GM23338 (cell line): ENCODE results near the gene MEF2D. TPM values are rescaled to one million over a fixed set of nuclear protein-coding genes. Genes with fewer than 3 reads are reported as not detected.

Experiments
- ATAC-seq: fragments of 200-7000 bp; cut with Tn5 transposase; 3 replicates; pipeline ENCODE4 v1.9.1; 2020
- DNase-seq: peaks from one replicate; pipeline ENCODE4 v3.0.0-alpha.2; 2015; ENCODE audit warnings: low spot score
- H2AFZ ChIP-seq: fragments of 200-600 bp; sonication (generic); 2 replicates; pipeline ENCODE4 v1.8.0; 2016; ENCODE audit warnings: antibody characterized with exemption, mild to moderate bottlenecking, moderate library complexity
- H3F3A ChIP-seq: fragments of 200-600 bp; sonication (generic); replicated peaks from 2 replicates; pipeline ENCODE4 v1.8.0; 2017; ENCODE audit warnings: antibody characterized with exemption, mixed run types, low read depth
- H3K27ac ChIP-seq: fragments of 200-600 bp; sonication (generic); 2 replicates; pipeline ENCODE4 v1.6.1; 2016; ENCODE audit warnings: low read depth
- H3K27me3 ChIP-seq: fragments of 200-600 bp; sonication (generic); 2 replicates; pipeline ENCODE4 v1.8.0; 2016; ENCODE audit warnings: mild to moderate bottlenecking, mixed run types, moderate library complexity; ENCODE audit not compliant: insufficient read depth
- H3K36me3 ChIP-seq: fragments of 200-600 bp; sonication (generic); 2 replicates; pipeline ENCODE4 v1.8.0; 2016; ENCODE audit warnings: mild to moderate bottlenecking; ENCODE audit not compliant: insufficient read depth
- H3K4me1 ChIP-seq: fragments of 200-600 bp; sonication (generic); 2 replicates; pipeline ENCODE4 v1.8.0; 2016; ENCODE audit warnings: mild to moderate bottlenecking, moderate library complexity; ENCODE audit not compliant: insufficient read depth
- H3K4me2 ChIP-seq: fragments of 200-600 bp; sonication (generic); 2 replicates; pipeline ENCODE4 v1.7.1; 2017; ENCODE audit warnings: mixed run types
- H3K4me3 ChIP-seq: fragments of 200-600 bp; sonication (generic); 2 replicates; pipeline ENCODE4 v1.6.1; 2016; ENCODE audit warnings: mixed run types
- H3K79me2 ChIP-seq: fragments of 200-600 bp; sonication (generic); replicated peaks from 2 replicates; pipeline ENCODE4 v1.8.0; 2017; ENCODE audit warnings: mild to moderate bottlenecking; ENCODE audit not compliant: insufficient read depth
- H3K9me2 ChIP-seq: fragments of 200-600 bp; sonication (generic); 2 replicates; pipeline ENCODE4 v1.8.0; 2017; ENCODE audit not compliant: insufficient read depth
- H4K20me1 ChIP-seq: fragments of 200-600 bp; sonication (generic); replicated peaks from 2 replicates; pipeline ENCODE4 v1.8.0; 2017; ENCODE audit warnings: mild to moderate bottlenecking; ENCODE audit not compliant: insufficient read depth
- H3K27ac Mint-ChIP-seq: 2 replicates; pipeline ENCODE4 v1.8.0; 2020; ENCODE audit warnings: inconsistent platforms, mild to moderate bottlenecking, moderate library complexity, mixed read lengths
- H3K27me3 Mint-ChIP-seq: 3 replicates; pipeline ENCODE4 v1.8.0; 2022; ENCODE audit warnings: low read depth, mild to moderate bottlenecking, moderate library complexity, mixed read lengths, inconsistent platforms; ENCODE audit not compliant: insufficient read depth, poor library complexity
- H3K36me3 Mint-ChIP-seq: 3 replicates; pipeline ENCODE4 v1.8.0; 2021; ENCODE audit warnings: low read depth, mild to moderate bottlenecking, inconsistent platforms, moderate library complexity, mixed read lengths
- H3K4me1 Mint-ChIP-seq: 3 replicates; pipeline ENCODE4 v1.8.0; 2020; ENCODE audit warnings: mild to moderate bottlenecking, inconsistent platforms, mixed read lengths
- H3K4me3 Mint-ChIP-seq: 3 replicates; pipeline ENCODE4 v1.8.0; 2021; ENCODE audit warnings: moderate library complexity, mild to moderate bottlenecking, inconsistent platforms, mixed read lengths
- H3K9me3 Mint-ChIP-seq: 3 replicates; pipeline ENCODE4 v1.8.0; 2020; ENCODE audit warnings: moderate library complexity, mild to moderate bottlenecking, inconsistent platforms, mixed read lengths
- ETS1 ChIP-seq: IDR thresholded peaks from 2 replicates; pipeline ENCODE4 v1.6.1; 2016; ENCODE audit warnings: antibody characterized with exemption
- EZH2 ChIP-seq: fragments of 200-600 bp; sonication (generic); IDR thresholded peaks from one replicate; pipeline ENCODE4 v1.8.0; 2017; ENCODE audit warnings: antibody characterized with exemption, mild to moderate bottlenecking, low read depth; ENCODE audit not compliant: unreplicated experiment
- JUNB ChIP-seq: IDR thresholded peaks from one replicate; pipeline ENCODE4 v1.6.1; 2016; ENCODE audit warnings: antibody characterized with exemption; ENCODE audit not compliant: unreplicated experiment
- NANOG ChIP-seq: IDR thresholded peaks from 2 replicates; pipeline ENCODE4 v1.6.1; 2016; ENCODE audit warnings: antibody characterized with exemption, borderline replicate concordance
- POLR2AphosphoS5 ChIP-seq: IDR thresholded peaks from 2 replicates; pipeline ENCODE4 v1.6.1; 2016; ENCODE audit warnings: antibody characterized with exemption, low read depth
- ZNF331 ChIP-seq: fragments of 250-450 bp; sonication (Bioruptor Pico); IDR thresholded peaks from 2 replicates; pipeline ENCODE4 v1.5.0; 2020; ENCODE audit warnings: low read depth, mild to moderate bottlenecking, moderate library complexity
- polyA plus RNA-seq: library from polyadenylated mRNA; unstranded; fragments of >200 nt; fragmentation: Nextera tagmentation; extraction: Ambion mirVana; gene quantifications from 2 replicates; pipeline ENCODE4 v1.2.1, GENCODE V29; 2016
- total RNA-seq: library from RNA; depleted of rRNA; stranded (reverse); fragments of >200 nt; shearing (Covaris generic); gene quantifications from 2 replicates; pipeline ENCODE4 v1.2.3, GENCODE V29; 2014
- TF ChIP-seq, protein P1 (sequence below): fragments of 250-450 bp; sonication (Bioruptor Pico); IDR thresholded peaks from 2 replicates; pipeline ENCODE4 v1.5.0; 2020; ENCODE audit warnings: mild to moderate bottlenecking, moderate library complexity

The MEF2D gene
- total and polyA plus RNA-seq, 2 experiments from 2014 or later, result 10.6 to 15.5 TPM

DNA sequence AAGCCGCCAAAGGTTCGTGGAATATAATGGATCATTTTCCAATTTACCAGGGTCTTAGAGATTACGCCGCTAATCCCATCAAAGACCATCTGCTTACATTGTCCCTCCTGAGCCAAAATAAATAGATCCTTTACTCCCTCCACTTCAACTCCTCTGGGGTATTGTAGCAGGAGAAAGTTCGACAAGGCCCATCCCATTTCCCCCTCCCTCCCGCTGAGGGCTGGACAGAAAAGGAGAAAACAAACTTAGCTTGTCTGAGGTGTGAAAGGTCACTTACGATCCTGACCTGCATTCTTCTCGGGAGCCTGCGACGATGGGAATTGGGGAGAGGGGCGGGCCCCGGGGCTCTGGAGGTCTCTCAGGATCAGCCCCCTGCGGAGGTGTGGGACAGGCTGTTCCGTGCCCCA, 60.8 kb downstream of the MEF2D start (continued):
- TF ChIP-seq, protein P1, sequence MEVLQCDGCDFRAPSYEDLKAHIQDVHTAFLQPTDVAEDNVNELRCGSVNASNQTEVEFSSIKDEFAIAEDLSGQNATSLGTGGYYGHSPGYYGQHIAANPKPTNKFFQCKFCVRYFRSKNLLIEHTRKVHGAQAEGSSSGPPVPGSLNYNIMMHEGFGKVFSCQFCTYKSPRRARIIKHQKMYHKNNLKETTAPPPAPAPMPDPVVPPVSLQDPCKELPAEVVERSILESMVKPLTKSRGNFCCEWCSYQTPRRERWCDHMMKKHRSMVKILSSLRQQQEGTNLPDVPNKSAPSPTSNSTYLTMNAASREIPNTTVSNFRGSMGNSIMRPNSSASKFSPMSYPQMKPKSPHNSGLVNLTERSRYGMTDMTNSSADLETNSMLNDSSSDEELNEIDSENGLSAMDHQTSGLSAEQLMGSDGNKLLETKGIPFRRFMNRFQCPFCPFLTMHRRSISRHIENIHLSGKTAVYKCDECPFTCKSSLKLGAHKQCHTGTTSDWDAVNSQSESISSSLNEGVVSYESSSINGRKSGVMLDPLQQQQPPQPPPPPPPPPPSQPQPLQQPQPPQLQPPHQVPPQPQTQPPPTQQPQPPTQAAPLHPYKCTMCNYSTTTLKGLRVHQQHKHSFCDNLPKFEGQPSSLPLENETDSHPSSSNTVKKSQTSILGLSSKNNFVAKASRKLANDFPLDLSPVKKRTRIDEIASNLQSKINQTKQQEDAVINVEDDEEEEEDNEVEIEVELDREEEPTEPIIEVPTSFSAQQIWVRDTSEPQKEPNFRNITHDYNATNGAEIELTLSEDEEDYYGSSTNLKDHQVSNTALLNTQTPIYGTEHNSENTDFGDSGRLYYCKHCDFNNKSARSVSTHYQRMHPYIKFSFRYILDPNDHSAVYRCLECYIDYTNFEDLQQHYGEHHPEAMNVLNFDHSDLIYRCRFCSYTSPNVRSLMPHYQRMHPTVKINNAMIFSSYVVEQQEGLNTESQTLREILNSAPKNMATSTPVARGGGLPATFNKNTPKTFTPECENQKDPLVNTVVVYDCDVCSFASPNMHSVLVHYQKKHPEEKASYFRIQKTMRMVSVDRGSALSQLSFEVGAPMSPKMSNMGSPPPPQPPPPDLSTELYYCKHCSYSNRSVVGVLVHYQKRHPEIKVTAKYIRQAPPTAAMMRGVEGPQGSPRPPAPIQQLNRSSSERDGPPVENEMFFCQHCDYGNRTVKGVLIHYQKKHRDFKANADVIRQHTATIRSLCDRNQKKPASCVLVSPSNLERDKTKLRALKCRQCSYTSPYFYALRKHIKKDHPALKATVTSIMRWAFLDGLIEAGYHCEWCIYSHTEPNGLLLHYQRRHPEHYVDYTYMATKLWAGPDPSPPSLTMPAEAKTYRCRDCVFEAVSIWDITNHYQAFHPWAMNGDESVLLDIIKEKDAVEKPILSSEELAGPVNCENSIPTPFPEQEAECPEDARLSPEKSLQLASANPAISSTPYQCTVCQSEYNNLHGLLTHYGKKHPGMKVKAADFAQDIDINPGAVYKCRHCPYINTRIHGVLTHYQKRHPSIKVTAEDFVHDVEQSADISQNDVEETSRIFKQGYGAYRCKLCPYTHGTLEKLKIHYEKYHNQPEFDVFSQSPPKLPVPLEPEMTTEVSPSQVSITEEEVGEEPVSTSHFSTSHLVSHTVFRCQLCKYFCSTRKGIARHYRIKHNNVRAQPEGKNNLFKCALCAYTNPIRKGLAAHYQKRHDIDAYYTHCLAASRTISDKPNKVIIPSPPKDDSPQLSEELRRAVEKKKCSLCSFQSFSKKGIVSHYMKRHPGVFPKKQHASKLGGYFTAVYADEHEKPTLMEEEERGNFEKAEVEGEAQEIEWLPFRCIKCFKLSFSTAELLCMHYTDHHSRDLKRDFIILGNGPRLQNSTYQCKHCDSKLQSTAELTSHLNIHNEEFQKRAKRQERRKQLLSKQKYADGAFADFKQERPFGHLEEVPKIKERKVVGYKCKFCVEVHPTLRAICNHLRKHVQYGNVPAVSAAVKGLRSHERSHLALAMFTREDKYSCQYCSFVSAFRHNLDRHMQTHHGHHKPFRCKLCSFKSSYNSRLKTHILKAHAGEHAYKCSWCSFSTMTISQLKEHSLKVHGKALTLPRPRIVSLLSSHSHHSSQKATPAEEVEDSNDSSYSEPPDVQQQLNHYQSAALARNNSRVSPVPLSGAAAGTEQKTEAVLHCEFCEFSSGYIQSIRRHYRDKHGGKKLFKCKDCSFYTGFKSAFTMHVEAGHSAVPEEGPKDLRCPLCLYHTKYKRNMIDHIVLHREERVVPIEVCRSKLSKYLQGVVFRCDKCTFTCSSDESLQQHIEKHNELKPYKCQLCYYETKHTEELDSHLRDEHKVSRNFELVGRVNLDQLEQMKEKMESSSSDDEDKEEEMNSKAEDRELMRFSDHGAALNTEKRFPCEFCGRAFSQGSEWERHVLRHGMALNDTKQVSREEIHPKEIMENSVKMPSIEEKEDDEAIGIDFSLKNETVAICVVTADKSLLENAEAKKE (CRISPR knock-in tag), result no peak
- no peak for TF ChIP-seq POLR2AphosphoS5
- TF ChIP-seq NANOG, result no peak
- TF ChIP-seq ZNF331 (CRISPR knock-in tag), result no peak
- TF ChIP-seq ETS1, result no peak

GRCh38 chr1:156439036-156439776, 61.4 kb downstream of the MEF2D start:
- ATAC-seq (peak; percentile 23), DNase-seq (peak; percentile 65)
- Histone ChIP-seq H2AFZ (no peak overlapping the region), H3K9me2 (no peaks in the 10 kb centered on the region), H3K79me2 (no peaks in the 10 kb centered on the region), H4K20me1 (peaks cover 26% of the 10 kb centered on the region), H3K4me2 (peak overlapping the region; percentile 75), H3K4me3 (peak overlapping the region; percentile 45), H3K4me1 (peaks cover 45% of the 10 kb centered on the region), H3K27ac (no peak overlapping the region), H3K36me3 (no peaks in the 10 kb centered on the region), H3K27me3 (peaks cover 100% of the 10 kb centered on the region), H3F3A (peaks cover 48% of the 10 kb centered on the region)
- H3K9me3 Mint-ChIP-seq, result peaks cover 3% of the 10 kb centered on the region; the same call in 1 of the 3 replicates
- no peak overlapping the region for H3K27ac Mint-ChIP-seq
- peak overlapping the region; percentile 64 for H3K4me3 Mint-ChIP-seq
- peaks cover 45% of the 10 kb centered on the region for H3K4me1 Mint-ChIP-seq
- H3K36me3 Mint-ChIP-seq, result no peaks in the 10 kb centered on the region; the same call in 2 of the 3 replicates
- peaks cover 94% of the 10 kb centered on the region for H3K27me3 Mint-ChIP-seq
- peak; percentile 31 for TF ChIP-seq EZH2
- no peak for TF ChIP-seq JUNB
